Loucy (cell line): ENCODE data around the gene STRADA.

Experiments used
- H2AFZ ChIP-seq: fragments of 200-600 bp; sonication (generic); 2 replicates; pipeline ENCODE4 v1.6.0; 2016; ENCODE audit warnings: antibody characterized with exemption, mild to moderate bottlenecking, low read length, moderate library complexity
- H3F3A ChIP-seq: fragments of 200-600 bp; 2 replicates; pipeline ENCODE4 v1.6.0; 2016; ENCODE audit warnings: antibody characterized with exemption, low read depth, mild to moderate bottlenecking
- H3K27me3 ChIP-seq: fragments of 200-600 bp; sonication (generic); 2 replicates; pipeline ENCODE4 v1.6.1; 2014; ENCODE audit warnings: low read length, mild to moderate bottlenecking; ENCODE audit not compliant: insufficient read depth, poor library complexity, severe bottlenecking
- H3K36me3 ChIP-seq: fragments of 200-600 bp; sonication (generic); 2 replicates; pipeline ENCODE4 v1.6.1; 2016; ENCODE audit warnings: low read length; ENCODE audit not compliant: insufficient read depth
- H3K4me1 ChIP-seq: fragments of 200-600 bp; sonication (generic); 2 replicates; pipeline ENCODE4 v1.5.1; 2014; ENCODE audit warnings: low read length, mild to moderate bottlenecking; ENCODE audit not compliant: insufficient read depth, poor library complexity, severe bottlenecking
- H3K4me2 ChIP-seq: fragments of 200-600 bp; sonication (generic); 2 replicates; pipeline ENCODE4 v1.6.0; 2014; ENCODE audit warnings: antibody characterized with exemption, low read length, low read depth, mild to moderate bottlenecking; ENCODE audit not compliant: poor library complexity, severe bottlenecking
- H3K4me3 ChIP-seq: fragments of 200-600 bp; sonication (generic); 2 replicates; pipeline ENCODE4 v1.5.1; 2014; ENCODE audit warnings: low read length, mild to moderate bottlenecking, mixed read lengths; ENCODE audit not compliant: poor library complexity, severe bottlenecking
- H3K79me2 ChIP-seq: fragments of 200-600 bp; sonication (generic); 2 replicates; pipeline ENCODE4 v1.6.1; 2014; ENCODE audit warnings: low read length; ENCODE audit not compliant: insufficient read depth
- H3K9ac ChIP-seq: fragments of 200-600 bp; sonication (generic); 2 replicates; pipeline ENCODE4 v1.6.0; 2014; ENCODE audit warnings: mild to moderate bottlenecking, low read depth, low read length, moderate library complexity; ENCODE audit not compliant: poor library complexity, severe bottlenecking
- H3K9me2 ChIP-seq: fragments of 200-600 bp; sonication (generic); replicated peaks from 2 replicates; pipeline ENCODE4 v1.6.1; 2016; ENCODE audit warnings: low read depth, low read length, mixed read lengths
- H3K9me3 ChIP-seq: fragments of 200-600 bp; sonication (generic); 2 replicates; pipeline ENCODE4 v1.6.1; 2014; ENCODE audit warnings: mild to moderate bottlenecking, antibody characterized with exemption, low read length, low read depth; ENCODE audit not compliant: insufficient read depth
- H4K20me1 ChIP-seq: fragments of 200-600 bp; sonication (generic); 2 replicates; pipeline ENCODE4 v1.6.0; 2014; ENCODE audit warnings: antibody characterized with exemption, low read length, mild to moderate bottlenecking; ENCODE audit not compliant: insufficient read depth, poor library complexity, severe bottlenecking
- CTCF ChIP-seq: fragments of 200-600 bp; sonication (generic); conservative IDR thresholded peaks from 2 replicates; pipeline ENCODE4 v1.5.1; 2014; ENCODE audit warnings: mild to moderate bottlenecking, antibody characterized with exemption, low read length
- EZH2phosphoT487 ChIP-seq: fragments of 200-600 bp; IDR thresholded peaks from 2 replicates; pipeline ENCODE4 v1.6.1; 2018; ENCODE audit warnings: antibody characterized with exemption, mild to moderate bottlenecking, moderate library complexity, borderline replicate concordance

STRADA gene

GRCh38 chr17:63786117-63786516 lies 44.5 kb upstream of the STRADA start:
- H3K9me3 ChIP-seq, result no peaks in the 10 kb centered on the region
- H3F3A ChIP-seq, result no peaks in the 10 kb centered on the region
- peaks cover 23% of the 10 kb centered on the region for H3K4me1 ChIP-seq
- no peaks in the 10 kb centered on the region for H3K9me2 ChIP-seq
- H3K36me3 ChIP-seq, result peaks cover 53% of the 10 kb centered on the region
- H3K4me3 ChIP-seq, result no peak overlapping the region
- peaks cover 98% of the 10 kb centered on the region for H3K79me2 ChIP-seq
- H3K9ac ChIP-seq, result no peak overlapping the region
- TF ChIP-seq EZH2phosphoT487, result no peak
- no peak overlapping the region for H3K4me2 ChIP-seq
- no peaks in the 10 kb centered on the region for H3K27me3 ChIP-seq
- H2AFZ ChIP-seq, result no peak overlapping the region
- peaks cover 63% of the 10 kb centered on the region for H4K20me1 ChIP-seq

GRCh38 chr17:63785556-63785955 lies 44.0 kb upstream of the STRADA start:
- peaks cover 29% of the 10 kb centered on the region for H3K4me1 ChIP-seq
- H3K36me3 ChIP-seq, result peaks cover 48% of the 10 kb centered on the region
- no peak overlapping the region for H3K9ac ChIP-seq
- peaks cover 99% of the 10 kb centered on the region for H3K79me2 ChIP-seq
- no peaks in the 10 kb centered on the region for H3K9me3 ChIP-seq
- H3F3A ChIP-seq, result no peaks in the 10 kb centered on the region
- TF ChIP-seq EZH2phosphoT487 (no peak), CTCF (no peak)
- no peak overlapping the region for H3K4me3 ChIP-seq
- no peaks in the 10 kb centered on the region for H3K27me3 ChIP-seq
- no peak overlapping the region for H3K4me2 ChIP-seq
- H2AFZ ChIP-seq, result no peak overlapping the region
- H3K9me2 ChIP-seq, result no peaks in the 10 kb centered on the region
- peaks cover 69% of the 10 kb centered on the region for H4K20me1 ChIP-seq

- no peaks in the 10 kb centered on the region for H3F3A ChIP-seq
- H3K9ac ChIP-seq, result peak overlapping the region; percentile 9
- peaks cover 46% of the 10 kb centered on the region for H3K4me1 ChIP-seq
- no peak overlapping the region for H3K4me3 ChIP-seq
- no peaks in the 10 kb centered on the region for H3K27me3 ChIP-seq
- H4K20me1 ChIP-seq, result peaks cover 81% of the 10 kb centered on the region
- H3K9me2 ChIP-seq, result no peaks in the 10 kb centered on the region
- no peak overlapping the region for H2AFZ ChIP-seq
- peaks cover 99% of the 10 kb centered on the region for H3K79me2 ChIP-seq
- H3K4me2 ChIP-seq, result peak overlapping the region; percentile 42
- H3K36me3 ChIP-seq, result peaks cover 34% of the 10 kb centered on the region; the same call in 1 of the 2 replicates
- H3K9me3 ChIP-seq, result no peaks in the 10 kb centered on the region
- TF ChIP-seq CTCF (no peak), EZH2phosphoT487 (no peak)
Measured at GRCh38 chr17:63783522-63783921, 41.9 kb upstream of the STRADA start.

- H3K9me3 ChIP-seq, result no peaks in the 10 kb centered on the region
- peaks cover 99% of the 10 kb centered on the region for H3K79me2 ChIP-seq
- peaks cover 21% of the 10 kb centered on the region; the same call in 1 of the 2 replicates for H3K36me3 ChIP-seq
- H3F3A ChIP-seq, result no peaks in the 10 kb centered on the region
- peak overlapping the region; percentile 14 for H3K9ac ChIP-seq
- peak overlapping the region; percentile 56 for H3K4me3 ChIP-seq
- H2AFZ ChIP-seq, result no peak overlapping the region
- H3K9me2 ChIP-seq, result no peaks in the 10 kb centered on the region
- peak overlapping the region; percentile 93 for H3K4me2 ChIP-seq
- TF ChIP-seq EZH2phosphoT487, result no peak
- no peak for TF ChIP-seq CTCF
- H3K4me1 ChIP-seq, result peaks cover 69% of the 10 kb centered on the region
- peaks cover 93% of the 10 kb centered on the region for H4K20me1 ChIP-seq
- no peaks in the 10 kb centered on the region for H3K27me3 ChIP-seq
Measured at GRCh38 chr17:63780928-63781327, 39.3 kb upstream of the STRADA start.
